HG02678 (cell line): ENCODE data around the gene COL23A1.
"Not testable (repeated sequence)": the region's sequence is repeated elsewhere in the genome, so short reads cannot be mapped to it uniquely, and the experiment has no call there.

Source experiments
- ATAC-seq: cut with Tn5 transposase; IDR thresholded peaks from one replicate; pipeline ENCODE4 v1.9.1; 2021; ENCODE audit warnings: mild to moderate bottlenecking, moderate library complexity; ENCODE audit not compliant: unreplicated experiment

The COL23A1 gene

DNA sequence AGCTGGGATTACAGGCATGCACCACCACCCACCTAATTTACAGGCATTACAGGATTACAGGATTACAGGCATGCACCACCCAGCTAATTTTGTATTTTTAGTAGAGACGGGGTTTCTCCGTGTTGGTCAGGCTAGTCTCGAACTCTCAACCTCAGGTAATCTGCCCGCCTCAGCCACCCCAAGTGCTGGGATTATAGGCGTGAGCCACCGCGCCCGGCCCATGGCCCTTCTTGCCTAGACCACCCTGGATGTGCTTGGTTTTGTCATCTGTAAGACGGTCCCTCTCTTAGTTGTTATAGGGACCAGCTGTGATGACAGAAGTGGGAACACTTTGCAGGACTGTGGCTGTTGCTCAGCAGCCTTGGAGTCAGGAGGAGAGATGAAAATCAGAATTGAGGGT, 354.1 kb downstream of the COL23A1 start:
- no peak for ATAC-seq

DNA sequence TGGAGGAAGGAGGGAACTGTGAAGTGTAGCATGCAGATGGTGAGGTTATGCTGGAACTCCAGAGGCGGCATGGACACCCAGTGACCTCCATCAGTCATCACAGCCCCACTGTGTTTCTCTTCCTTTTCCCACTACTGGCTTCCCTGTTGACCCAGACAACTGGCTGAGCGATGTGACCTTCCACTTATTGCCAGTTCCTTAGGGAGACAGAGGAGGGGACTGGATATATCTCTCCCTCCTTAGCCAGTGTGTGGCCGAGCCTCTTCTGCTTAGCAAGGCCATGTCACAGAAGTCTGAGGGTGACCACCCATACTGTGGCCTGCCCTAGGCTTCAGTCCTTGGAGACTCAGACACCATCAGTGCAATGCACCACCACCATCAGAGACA, 354.6 kb downstream of the COL23A1 start:
- no peak for ATAC-seq

DNA sequence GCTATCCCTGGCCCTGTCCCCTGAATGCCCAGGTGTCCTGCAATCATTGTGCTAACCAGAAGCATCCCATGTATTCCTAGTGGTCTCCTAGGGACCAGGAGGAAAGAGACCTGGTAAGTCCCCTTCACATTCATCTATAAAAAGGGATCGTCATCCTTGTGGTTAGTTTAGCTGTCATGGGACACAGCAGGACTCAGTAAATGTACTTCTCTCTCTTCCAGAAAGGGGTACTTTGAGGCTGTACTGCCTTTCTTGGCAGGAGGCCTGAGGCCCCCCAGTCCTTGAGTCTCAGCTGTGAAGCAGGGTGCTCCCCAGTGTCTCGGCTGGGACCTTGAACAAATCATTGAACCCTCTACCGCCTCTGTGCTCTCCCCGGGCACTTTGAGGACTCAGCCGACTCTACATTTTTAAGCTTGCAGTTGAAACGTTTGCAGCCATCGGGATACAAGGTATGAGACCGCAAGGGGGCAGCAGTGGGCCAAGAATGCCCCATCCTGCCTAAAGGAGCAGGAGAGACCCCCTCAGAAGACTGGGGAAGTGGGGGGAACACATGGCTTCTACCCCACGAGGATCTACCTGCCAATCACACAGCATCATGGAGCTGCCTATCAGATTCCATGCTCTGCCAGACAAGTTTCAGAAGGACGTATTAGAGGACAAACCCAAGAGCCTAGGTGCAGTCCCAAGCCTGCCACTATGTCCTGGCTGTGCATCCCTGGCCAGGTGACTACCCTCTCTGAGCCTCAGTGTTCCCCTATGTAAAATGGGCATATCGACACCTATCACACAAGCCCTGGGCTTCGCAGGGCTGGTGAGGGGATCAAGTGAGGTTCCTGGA, 355.2 kb downstream of the COL23A1 start:
- ATAC-seq = no peak

DNA sequence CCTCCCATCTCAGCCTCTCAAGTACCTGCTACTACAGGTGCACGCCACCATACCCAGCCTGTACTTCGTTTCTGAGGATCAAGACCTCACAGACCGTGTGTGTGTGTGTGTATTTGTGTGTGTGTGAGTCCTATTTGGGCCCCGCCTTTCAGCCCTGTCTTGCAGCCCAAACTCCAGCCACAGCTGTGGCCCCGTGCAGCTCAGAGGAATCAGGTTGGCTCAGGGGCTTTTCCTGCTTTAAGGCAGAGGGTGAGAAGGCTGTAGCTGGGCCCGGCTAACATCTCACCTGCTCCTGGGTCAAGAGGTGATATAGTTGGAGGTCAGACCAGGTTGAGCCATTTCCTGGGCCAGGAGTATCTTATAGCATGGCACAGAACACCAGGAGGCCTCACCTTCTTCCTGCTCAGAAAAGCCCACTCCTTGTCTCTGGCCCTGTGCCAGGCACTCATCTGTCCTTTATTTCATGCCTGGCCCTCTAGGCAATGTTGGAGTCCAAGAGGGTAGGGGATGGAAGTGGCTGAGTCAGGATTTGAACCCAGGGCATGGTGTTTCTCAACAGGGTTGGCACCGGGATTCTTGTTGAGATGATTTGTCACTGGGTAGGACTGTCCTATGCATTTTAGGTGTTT, 356.0 kb downstream of the COL23A1 start:
- ATAC-seq = no peak

DNA sequence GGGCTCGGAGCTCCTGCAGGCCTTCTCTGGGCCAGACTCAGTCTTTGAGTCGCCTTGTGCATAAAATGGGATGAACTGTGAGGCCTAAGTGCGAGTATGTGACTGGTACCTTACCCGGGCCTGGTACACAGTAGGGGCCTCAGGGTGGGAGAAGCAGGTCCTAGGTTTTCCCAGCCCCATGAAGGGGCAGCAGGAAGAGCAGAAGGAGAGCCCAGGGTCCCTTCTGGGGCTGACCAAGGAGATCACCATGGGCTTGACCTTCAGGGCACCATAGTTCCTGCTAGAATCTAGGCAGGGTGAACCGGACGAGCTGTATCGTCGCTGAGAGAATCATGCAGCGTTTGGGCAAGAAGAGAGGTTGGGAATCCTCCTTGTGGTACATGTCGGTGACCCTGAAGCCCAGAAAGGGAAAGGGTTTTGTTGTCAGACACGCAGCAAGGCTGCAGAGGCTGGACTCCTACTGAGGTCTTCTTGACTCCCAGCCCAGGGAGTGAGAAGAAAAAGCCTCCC, 357.2 kb downstream of the COL23A1 start:
- no peak for ATAC-seq

DNA sequence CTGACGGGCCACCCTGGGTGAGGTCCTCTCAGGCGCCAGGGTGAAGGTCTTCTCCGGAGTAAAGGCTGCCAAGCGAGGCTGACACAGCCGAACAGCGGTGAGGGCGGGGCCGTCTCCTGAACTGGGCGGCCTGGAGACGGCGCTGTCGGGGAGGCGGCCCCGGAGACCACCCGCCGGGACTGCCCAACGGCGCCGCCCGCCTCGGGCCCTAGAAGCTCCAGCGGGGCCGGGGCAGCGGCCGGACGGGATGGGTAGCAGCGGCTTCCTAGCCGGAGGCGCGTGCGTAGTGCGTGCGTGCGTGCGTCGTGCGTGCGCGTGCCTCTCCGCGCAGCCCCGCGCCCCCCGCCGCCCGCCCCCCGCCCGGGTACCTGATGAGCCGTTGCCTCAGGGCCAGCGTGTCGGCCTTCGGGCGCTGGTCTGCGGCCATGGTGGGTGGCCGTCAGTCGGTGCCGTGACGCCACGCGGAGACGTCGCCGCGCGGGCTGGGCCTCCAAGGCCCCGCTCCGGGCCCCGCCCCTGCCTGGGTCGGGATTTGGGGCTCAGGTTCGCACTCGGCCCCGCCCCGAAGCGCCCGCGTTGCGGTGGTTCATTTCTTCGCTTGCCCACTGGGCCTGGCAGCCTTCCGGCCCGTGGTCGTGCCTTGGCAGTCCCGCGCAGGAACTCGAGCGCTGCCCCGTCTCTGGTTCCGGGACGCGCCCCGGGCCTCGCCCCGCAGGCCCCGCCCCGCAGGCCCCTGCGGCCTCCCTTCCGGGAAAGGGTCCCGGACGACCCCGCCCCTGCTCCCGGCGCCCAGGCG, 357.9 kb downstream of the COL23A1 start, which contains the start of gene PHYKPL:
TSS of gene PHYKPL (minus strand) at position 679 of the 796 bp plus-strand sequence. CDS start at position 427, 252 bp downstream.
- ATAC-seq = peak; percentile 72

DNA sequence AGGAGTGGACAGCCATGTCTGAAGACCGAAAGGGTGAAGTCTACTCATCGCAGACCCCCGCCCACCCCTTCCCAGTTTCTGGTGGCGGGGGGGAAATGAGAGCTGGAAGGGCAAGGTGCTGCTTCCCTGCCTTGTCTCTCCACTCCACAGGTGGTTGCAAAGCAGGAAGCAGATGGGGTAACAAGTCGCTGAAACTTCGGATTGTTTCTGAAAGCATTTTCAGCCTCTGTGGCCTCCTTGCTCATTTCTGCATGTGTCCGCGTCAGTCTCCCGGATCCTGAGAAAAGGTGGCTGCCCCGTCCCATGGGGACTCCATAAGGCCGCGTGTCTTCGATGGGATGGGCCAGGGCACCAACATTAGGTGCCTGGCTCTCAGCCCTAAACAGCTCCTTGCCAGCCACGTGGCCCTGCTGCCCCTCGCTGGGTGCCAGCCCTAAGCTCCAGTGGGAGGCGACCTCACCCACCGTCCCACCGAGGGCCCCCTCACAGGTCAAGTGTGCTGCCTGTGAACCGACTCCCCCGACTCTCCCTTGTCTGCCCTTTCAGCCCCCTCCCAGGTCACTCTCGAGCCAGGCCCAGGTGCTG, 358.6 kb downstream of the COL23A1 start:
- ATAC-seq = no peak

DNA sequence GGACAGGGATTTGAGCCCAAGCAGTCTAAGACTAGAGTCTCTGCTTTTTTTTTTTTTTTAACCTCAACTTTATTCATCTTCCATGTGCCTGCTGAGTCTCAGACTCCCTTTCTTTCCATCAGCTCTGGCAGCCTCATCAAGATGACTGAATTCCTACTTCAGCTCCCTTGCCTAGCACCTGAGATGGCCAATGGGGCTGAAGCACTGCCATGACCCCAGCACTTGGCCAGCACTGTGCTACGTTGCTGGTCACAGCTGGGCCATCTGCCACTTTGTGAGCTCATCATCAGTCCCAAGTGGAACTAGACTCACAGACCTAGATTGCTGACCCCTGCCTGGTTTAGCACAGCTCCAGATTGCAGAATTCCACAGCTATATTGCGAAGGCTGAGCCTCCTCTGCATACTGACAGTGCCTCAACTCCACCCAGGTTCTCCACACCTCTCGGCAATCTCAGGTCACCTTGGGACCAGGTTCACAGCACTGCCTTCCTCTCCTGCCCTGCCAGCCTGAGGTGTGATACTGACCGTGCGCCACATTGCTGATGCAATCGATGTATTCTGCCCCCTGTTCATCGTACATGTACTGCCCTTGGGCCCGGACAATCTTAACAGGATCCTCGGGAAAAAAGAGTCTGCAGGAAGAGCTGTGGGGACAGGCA, 359.2 kb downstream of the COL23A1 start:
- ATAC-seq = no peak

DNA sequence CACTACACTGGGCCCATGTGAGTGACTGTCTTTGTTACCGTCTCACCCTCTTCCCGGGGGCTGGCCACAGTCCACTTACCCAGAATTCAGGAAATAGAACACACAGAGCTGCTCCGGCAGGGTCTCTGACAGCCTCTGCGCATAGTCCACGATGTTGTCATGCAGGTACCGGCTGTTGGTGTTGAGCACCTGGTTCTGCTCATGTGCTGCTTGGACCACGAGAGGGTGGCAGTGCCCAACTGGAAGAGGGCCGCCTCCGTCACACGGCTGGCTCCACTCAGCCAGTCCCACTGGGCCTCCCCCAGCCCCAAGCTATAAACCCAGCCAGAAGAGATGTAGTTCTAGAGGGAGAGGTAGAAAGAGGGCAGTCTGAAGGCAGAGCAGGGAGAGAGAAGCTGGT, 360.3 kb downstream of the COL23A1 start:
- no peak for ATAC-seq

DNA sequence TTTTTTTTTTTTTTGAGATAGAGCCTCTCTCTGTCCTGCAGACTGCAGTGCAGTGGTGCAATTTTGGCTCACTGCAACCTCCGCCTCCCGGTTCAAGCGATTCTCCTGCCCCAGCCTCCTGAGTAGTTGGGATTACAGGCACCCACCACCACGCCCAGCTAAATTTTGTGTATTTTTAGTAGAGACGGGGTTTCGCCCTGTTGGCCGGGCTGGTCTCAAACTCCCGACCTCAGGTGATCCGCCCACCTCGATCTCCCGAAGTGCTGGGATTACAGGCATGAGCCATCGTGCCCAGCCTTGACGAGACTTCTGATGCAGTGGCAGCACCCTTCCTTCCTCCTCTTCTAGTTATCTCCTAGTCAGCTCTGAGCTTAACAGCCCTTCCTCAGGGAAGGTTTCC, 361.1 kb downstream of the COL23A1 start:
- ATAC-seq = not testable (repeated sequence)

DNA sequence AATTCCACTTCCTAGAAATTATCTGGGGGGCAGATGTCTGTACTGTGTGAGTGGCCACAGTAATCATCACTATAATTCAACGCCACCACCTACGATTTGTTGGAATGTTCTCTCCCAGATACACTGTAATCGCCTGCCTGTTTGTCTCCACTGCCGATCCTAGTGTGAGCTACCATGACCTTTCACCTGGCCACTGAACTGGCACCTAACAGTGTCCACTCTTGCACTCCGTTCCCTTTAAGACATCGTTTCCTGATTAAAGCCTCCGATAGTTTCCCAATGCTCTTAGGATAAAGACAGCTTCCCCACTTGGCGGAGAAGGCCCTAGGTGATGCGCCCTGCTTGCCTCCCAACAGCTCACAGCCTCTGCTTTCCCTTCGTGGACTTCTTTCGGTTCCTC, 361.6 kb downstream of the COL23A1 start:
- ATAC-seq = no peak

DNA sequence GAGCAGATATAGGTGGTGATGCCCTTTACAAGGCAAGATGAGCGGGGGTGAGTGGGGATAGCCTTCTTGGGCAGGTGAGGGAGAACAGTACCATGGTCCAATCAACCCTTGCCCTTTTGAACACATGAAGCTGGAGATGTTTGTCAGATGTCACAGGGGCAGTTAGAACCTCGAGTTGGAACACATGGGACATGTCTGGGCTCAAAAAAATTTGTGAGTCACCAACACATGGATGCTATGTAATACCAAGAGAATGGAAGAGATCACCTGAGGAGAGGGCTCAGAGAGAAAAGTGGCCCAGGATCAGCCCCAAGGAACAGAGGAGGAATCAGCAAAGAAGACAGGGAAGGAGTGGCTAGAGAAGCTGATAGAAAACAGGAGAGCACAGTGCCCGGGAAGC, 362.3 kb downstream of the COL23A1 start:
- no peak for ATAC-seq

DNA sequence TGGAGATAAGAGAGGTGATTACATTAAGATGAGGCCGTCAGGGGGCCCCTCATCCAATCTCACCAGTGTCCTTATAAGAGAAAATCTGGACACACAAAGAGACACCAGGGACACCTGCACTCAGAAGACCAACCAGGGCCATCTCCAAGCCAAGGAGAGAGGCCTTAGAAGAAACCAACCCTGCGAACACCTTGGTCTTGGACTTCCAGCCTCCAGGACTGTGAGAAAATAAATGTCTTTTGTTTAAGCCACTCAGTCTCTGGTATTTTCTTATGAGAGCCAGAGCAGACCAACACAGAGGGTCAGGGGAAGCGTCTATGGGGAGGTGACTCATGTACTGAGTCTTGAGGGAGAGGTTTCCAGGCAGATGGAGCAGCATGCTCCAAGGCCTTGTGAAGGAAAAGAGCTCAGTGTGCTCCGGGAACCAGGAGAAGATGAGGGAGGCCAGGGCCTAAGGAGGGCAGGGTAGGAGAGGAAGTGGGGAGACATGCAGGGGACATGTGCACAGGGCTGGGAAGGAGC, 363.0 kb downstream of the COL23A1 start:
- no peak for ATAC-seq

DNA sequence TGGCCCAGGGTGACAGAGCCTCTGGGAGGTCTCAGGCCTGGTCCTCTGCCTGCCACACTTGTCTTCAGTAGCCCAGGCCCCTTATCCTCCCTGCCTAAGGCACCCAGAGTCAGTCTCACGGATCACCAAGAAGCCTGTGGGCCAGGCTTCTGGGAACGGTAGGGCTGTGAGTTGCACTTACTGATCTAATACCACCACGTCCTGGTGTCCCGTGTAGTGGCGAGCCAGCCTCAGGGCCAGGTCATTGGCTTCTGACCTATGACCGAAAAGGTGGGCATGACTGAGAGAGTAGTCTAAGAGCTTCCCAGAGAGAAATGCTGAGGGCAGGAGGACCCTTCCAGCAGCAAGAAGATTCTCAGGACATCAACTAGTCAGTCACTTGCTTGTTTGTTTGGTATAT, 365.0 kb downstream of the COL23A1 start:
- no peak for ATAC-seq

DNA sequence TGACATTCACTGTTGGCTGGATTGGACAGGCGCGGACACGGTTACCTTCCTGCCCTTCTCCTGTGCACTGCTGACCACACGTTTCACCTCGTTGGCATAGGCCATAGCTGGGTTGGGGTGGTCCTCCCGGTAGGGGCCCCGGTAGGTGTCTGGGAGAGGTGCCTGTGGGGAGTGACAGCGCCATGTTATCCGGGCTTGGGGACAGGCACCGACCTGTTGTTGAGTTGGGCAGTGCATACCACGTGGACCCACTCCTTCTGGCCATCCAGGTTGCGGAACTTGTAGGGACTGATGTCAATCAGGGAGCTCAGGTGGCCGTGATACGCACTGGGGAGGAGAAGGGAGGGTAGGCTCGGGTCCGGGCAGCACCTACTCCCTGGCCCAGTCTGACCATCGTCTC, 365.8 kb downstream of the COL23A1 start:
- no peak for ATAC-seq

DNA sequence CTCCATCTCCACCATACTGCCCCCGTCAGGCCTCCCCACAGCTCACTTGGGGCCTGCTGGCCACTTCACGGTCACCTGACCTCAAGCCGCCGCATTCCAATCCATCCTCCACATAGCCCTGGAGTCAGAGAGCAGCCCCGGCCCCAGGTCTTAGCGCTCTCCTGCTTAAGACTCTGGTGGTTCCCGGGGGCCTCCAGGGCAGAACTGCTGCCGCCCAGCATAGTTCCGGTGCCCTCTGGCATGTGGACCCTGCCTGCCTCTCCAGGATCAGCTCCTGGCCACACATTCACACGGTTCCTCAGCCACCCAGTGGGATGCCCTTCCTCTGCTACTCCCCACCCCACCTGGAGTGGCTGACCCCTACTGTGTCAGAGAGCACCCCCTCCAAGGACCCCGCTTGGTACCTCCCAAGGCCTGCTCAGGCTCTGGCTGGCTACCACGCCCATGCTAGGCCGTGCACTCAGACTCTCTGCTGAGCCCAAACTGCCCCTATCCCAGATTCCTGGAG, 366.3 kb downstream of the COL23A1 start:
- ATAC-seq = no peak

DNA sequence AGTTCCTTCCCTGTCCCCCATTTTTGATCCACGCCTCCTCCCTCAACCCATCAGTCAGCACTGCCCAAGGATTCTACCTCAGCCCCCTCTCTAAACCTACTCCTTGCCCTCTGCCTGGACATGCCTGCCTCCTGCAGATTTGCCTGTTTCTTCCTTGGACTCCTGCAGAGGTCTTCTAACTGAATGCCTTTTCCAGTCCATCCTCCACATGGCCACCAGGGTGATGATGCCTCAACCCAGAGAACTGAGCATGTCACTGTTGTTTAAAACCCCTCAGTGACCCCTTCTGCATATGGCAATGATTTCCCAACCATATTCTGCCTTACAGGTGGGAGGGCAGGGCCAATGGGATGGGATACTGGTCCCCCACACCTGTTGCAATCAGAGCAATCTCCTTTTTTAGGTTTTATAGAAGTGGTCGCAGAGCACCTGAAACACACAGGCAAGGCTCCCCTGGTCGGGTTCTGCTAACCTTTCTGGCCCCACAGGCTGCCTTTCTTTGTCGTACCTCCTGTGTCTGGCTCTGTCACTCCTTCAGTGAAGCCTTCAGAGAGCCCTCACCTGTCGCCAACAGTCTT, 366.9 kb downstream of the COL23A1 start:
- ATAC-seq = no peak

DNA sequence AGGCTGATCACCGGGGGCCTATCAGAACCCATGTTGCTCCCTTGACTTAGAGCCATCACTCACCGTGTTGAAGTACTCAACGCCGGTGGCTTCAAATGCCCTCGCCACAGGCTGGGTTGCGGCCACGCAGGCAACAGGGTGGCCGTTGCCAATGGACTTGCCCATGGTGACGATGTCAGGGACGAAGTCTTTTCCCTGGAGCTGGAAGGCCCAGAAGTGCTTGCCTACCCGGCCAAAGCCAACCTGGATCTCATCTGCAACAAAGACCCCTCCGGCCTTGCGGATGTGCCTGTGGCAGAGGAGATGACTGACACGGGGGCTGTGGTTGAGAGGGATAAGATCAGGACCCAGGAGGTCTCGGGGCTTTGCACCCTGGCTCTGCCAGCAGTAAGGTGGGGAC, 367.9 kb downstream of the COL23A1 start:
- no peak for ATAC-seq

DNA sequence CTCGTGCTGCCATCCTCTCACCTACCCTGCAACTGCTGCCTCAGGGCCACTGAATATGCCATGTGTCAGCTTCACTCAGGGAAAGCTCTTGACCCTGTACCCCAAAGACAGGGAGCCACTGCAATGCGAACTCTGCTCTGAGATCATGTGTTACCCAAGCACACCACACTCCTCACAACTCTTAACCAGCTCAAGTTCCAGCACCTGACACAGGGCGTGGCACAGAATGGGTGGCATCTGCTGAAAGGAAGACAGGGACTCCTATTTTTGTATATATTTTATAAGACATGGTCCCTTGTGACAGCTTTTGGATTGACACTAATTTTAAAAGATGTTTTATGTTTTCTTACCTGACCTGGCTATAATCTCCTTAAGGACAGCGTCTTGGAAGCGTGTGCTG, 368.3 kb downstream of the COL23A1 start:
- no peak for ATAC-seq

DNA sequence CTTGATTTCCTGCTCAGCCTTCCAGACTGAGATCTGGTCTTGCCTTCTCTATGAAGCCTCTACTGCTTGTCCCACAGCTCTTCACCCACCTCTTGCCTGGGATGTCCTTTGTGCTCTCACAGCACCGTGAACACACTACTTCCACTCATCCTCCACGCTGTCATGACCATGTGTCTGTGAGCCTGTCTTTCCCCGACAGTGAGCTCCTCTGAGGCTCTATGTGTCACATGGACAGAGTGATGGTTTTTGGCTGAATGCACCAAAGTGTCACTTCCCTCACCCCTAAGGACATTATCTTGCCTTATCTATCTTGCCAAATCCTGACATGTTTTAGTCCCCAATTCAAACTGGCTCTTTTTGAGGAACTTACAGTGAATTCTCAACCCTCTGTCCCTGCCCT, 368.9 kb downstream of the COL23A1 start:
- no peak for ATAC-seq
